Gastroesophageal sphincter (tissue), 4 donors: ENCODE measurements around the gene ELOVL6. TPM values are rescaled to one million over a fixed set of nuclear protein-coding genes. Genes with fewer than 3 reads are reported as not detected.

Source experiments
- ATAC-seq: fragments of 150-250 bp; one replicate; pipeline ENCODE4 v1.9.1; 2016; ENCODE audit warnings: mild to moderate bottlenecking, moderate library complexity
- H3K27ac ChIP-seq, 4 donors: fragments of 200-600 bp; sonication (generic) in 3 of 4; 1 replicate in 3 of 4; 2 replicates in 1 of 4; pipeline ENCODE4 v1.5.1; 2016 to 2019
- H3K27me3 ChIP-seq: fragments of 200-600 bp; sonication (generic); one replicate; pipeline ENCODE4 v1.5.1; 2019
- H3K36me3 ChIP-seq, 2 donors: fragments of 200-600 bp; sonication (generic); one replicate each; pipeline ENCODE4 v1.5.1; 2019; ENCODE audit warnings: control low read depth in 1 of 2
- H3K4me1 ChIP-seq, 3 donors: fragments of 200-600 bp; sonication (generic); 1 replicate in 2 of 3; 2 replicates in 1 of 3; pipeline ENCODE4 v1.5.1; 2016 to 2019; ENCODE audit warnings: control low read depth in 2 of 3
- H3K4me3 ChIP-seq, 2 donors: fragments of 200-600 bp; sonication (generic); one replicate each; pipeline ENCODE4 v1.5.1; 2019; ENCODE audit warnings: mild to moderate bottlenecking in 1 of 2, moderate library complexity in 1 of 2
- H3K9me3 ChIP-seq, 3 donors: fragments of 200-600 bp; sonication (generic); one replicate each; pipeline ENCODE4 v1.5.1; 2017 to 2019; ENCODE audit warnings: control low read depth in 2 of 3
- CTCF ChIP-seq, 4 experiments: fragments of 200-600 bp in 2 of 4; fragments of 450-650 bp in 2 of 4; sonication (generic) in 1 of 4; IDR thresholded peaks; one replicate each; pipeline ENCODE4 v1.5.1; 2017 to 2019; ENCODE audit warnings: antibody characterized with exemption in 4 of 4, mild to moderate bottlenecking in 2 of 4, moderate library complexity in 2 of 4
- EP300 ChIP-seq: sonication (generic); formaldehyde crosslinking; IDR thresholded peaks from one replicate; pipeline ENCODE4 v1.6.1; 2017; ENCODE audit warnings: antibody characterized with exemption, mild to moderate bottlenecking
- POLR2A ChIP-seq, 2 donors: fragments of 450-650 bp; IDR thresholded peaks; one replicate each; pipeline ENCODE4 v1.6.1; 2017; ENCODE audit warnings: antibody characterized with exemption in 2 of 2, mild to moderate bottlenecking in 2 of 2, moderate library complexity in 1 of 2
- POLR2AphosphoS5 ChIP-seq: sonication (generic); formaldehyde crosslinking; IDR thresholded peaks from one replicate; pipeline ENCODE4 v1.6.1; 2017; ENCODE audit warnings: antibody characterized with exemption
- WGBS, 2 donors: methylation state at CpG; one replicate each; pipeline ENCODE4 v1.1.5; 2018; ENCODE audit warnings: low coverage in 1 of 2; 5-methylcytosine and 5-hydroxymethylcytosine counted together
- total RNA-seq, 4 donors: library from RNA; depleted of rRNA; stranded (reverse); fragments of >200 nt; gene quantifications; one replicate each; pipeline ENCODE4 v1.1.0, GENCODE V29; 2016

The ELOVL6 gene
- total RNA-seq, 4 donors from 2014 or later = 2.7 to 6.0 (median 3.5) TPM

GRCh38 chr4:110165382-110166286, 32.8 kb downstream of the ELOVL6 start:
- ATAC-seq = no peak
- Histone ChIP-seq H3K4me3 (no peak overlapping the region), H3K9me3 (no peaks in the 10 kb centered on the region), H3K27ac (no peak overlapping the region), H3K4me1 (no peaks in the 10 kb centered on the region), H3K36me3 (no peaks in the 10 kb centered on the region), H3K27me3 (no peaks in the 10 kb centered on the region)
- TF ChIP-seq EP300 (no peak), CTCF (IDR thresholded peaks at IDR 0.05) (no peak), POLR2AphosphoS5 (no peak), POLR2A (IDR thresholded peaks at IDR 0.05) (no peak)
- WGBS, 2 donors = 73 to 78% methylated on average over 4 of the region's 5 CpGs

GRCh38 chr4:110164856-110165255, 33.6 kb downstream of the ELOVL6 start:
- 88 to 100% methylated on average over 1 to 2 of the region's 2 CpGs for WGBS, 2 donors
- TF ChIP-seq POLR2AphosphoS5 (no peak), CTCF (IDR thresholded peaks at IDR 0.05) (no peak), POLR2A (IDR thresholded peaks at IDR 0.05) (no peak), EP300 (no peak)
- H3K27me3 ChIP-seq = no peaks in the 10 kb centered on the region
- no peaks in the 10 kb centered on the region for H3K36me3 ChIP-seq
- no peak overlapping the region for H3K4me3 ChIP-seq
- H3K4me1 ChIP-seq = no peaks in the 10 kb centered on the region
- no peaks in the 10 kb centered on the region for H3K9me3 ChIP-seq
- ATAC-seq = no peak
- H3K27ac ChIP-seq = no peak overlapping the region

GRCh38 chr4:110164251-110164650, 34.2 kb downstream of the ELOVL6 start:
- Histone ChIP-seq H3K36me3 (no peaks in the 10 kb centered on the region), H3K4me3 (no peak overlapping the region), H3K27ac (no peak overlapping the region), H3K4me1 (no peaks in the 10 kb centered on the region), H3K9me3 (no peaks in the 10 kb centered on the region), H3K27me3 (no peaks in the 10 kb centered on the region)
- 73 to 81% methylated on average over 3 to 4 of the region's 5 CpGs for WGBS, 2 donors
- TF ChIP-seq EP300 = no peak
- no peak for TF ChIP-seq POLR2A (IDR thresholded peaks at IDR 0.05)
- ATAC-seq = no peak

GRCh38 chr4:110163327-110164069, 34.9 kb downstream of the ELOVL6 start:
- 39 to 90% methylated on average over 2 of the region's 4 CpGs for WGBS, 2 donors
- no peak overlapping the region for H3K4me3 ChIP-seq
- TF ChIP-seq POLR2AphosphoS5 (no peak), EP300 (no peak), CTCF (IDR thresholded peaks at IDR 0.05) (no peak), POLR2A (IDR thresholded peaks at IDR 0.05) (no peak)
- no peak for ATAC-seq
- H3K27ac ChIP-seq = no peak overlapping the region
- H3K36me3 ChIP-seq = no peaks in the 10 kb centered on the region
- H3K27me3 ChIP-seq = no peaks in the 10 kb centered on the region
- H3K9me3 ChIP-seq = no peaks in the 10 kb centered on the region
- no peaks in the 10 kb centered on the region for H3K4me1 ChIP-seq

- Histone ChIP-seq H3K4me1 (no peaks in the 10 kb centered on the region), H3K4me3 (no peak overlapping the region), H3K9me3 (no peaks in the 10 kb centered on the region), H3K27ac (no peak overlapping the region), H3K27me3 (no peaks in the 10 kb centered on the region), H3K36me3 (no peaks in the 10 kb centered on the region)
- no peak for TF ChIP-seq POLR2A (IDR thresholded peaks at IDR 0.05)
- TF ChIP-seq CTCF (IDR thresholded peaks at IDR 0.05) = no peak
- no peak for ATAC-seq
These were observed 37.8 kb downstream of the ELOVL6 start for GRCh38 chr4:110160618-110161017.
